ENCODE results near the gene COL13A1.

COL13A1 gene

DNA sequence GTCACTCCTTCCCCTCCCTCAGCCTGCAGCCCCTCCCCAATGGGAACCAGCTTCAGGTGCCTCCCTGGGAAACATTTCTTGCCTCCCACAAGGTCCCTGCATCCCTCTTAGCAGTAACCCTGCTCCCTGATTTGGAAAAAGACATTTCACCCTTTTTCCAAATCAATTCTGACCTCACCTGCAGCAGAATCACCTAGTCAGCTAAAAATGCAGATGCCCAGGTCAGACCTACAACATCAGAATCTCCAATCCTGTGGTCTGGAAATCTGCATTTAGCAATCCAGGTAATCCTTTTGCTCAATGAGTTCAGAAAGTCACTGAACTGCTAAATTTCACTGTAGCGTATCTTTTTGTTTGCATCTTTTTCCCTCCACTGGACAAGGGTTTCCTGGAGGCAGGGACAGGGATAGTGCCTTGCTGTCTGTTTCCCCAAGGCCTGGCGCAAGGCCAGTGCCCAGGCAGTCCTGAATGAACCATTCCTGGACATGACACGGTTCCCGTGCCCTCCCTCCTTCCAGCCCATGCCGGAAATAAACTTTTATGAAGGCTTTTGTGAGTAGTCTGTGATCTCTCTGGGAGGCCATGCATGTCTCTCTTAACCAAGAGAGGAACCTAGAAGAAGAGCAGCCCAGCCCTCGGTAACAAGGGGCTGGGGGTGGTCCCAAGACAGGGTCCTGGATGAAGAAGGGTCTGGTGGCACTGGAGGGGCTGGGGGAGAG, 44.0 kb downstream of the COL13A1 start:
- H3K9me3 Mint-ChIP-seq = no peaks in the 10 kb centered on the region
- H3K36me3 Mint-ChIP-seq (ENCODE audit: insufficient read depth) = no peaks in the 10 kb centered on the region
- H3K4me1 Mint-ChIP-seq = no peaks in the 10 kb centered on the region
- H3K4me3 Mint-ChIP-seq = no peak overlapping the region
- no peak overlapping the region for H3K27ac Mint-ChIP-seq (ENCODE audit: low read depth)
- no peak for ATAC-seq (replicated peaks; ENCODE audit: extremely low read depth, poor library complexity, severe bottlenecking)
- peaks cover 86% of the 10 kb centered on the region for H3K27me3 Mint-ChIP-seq
- no peak for DNase-seq (ENCODE audit: low spot score in 2 of 2)

DNA sequence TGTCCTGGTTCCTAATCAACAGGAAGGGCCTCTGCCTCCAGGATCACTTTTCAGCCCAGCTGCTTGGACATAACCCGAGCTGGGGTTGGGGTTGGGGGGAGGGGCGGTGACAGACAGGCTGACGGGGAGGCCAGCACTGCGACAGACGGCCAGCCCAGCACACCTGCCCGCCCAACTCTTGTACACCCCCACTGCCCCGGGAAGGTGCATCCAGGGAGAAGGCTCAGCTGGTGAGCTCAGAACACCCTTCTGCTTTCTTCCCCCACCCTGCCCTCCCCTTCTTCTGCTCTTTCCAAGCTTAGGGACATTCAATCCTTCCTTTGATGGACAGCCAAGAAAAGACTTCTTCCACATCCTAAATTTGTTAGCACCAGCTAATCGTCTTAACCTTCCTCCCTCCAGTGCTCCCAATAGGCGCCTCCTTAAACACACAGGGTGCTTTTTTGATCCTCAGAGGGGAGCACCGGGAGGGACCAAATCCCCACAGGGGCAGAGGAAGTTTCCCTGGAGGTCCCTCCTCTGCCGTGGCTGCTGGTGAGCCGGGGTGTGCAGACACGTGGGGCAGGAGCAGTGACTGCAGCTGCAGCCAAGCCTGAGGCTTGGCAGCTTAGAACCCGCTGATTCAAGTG, 44.7 kb downstream of the COL13A1 start:
- Mint-ChIP-seq H3K36me3 (ENCODE audit: insufficient read depth) (no peaks in the 10 kb centered on the region), H3K4me3 (no peak overlapping the region), H3K9me3 (no peaks in the 10 kb centered on the region), H3K27ac (ENCODE audit: low read depth) (no peak overlapping the region), H3K27me3 (peaks cover 80% of the 10 kb centered on the region), H3K4me1 (no peaks in the 10 kb centered on the region)
- ATAC-seq (replicated peaks; ENCODE audit: extremely low read depth, poor library complexity, severe bottlenecking) (no peak), DNase-seq (ENCODE audit: low spot score in 2 of 2) (no peak)

DNA sequence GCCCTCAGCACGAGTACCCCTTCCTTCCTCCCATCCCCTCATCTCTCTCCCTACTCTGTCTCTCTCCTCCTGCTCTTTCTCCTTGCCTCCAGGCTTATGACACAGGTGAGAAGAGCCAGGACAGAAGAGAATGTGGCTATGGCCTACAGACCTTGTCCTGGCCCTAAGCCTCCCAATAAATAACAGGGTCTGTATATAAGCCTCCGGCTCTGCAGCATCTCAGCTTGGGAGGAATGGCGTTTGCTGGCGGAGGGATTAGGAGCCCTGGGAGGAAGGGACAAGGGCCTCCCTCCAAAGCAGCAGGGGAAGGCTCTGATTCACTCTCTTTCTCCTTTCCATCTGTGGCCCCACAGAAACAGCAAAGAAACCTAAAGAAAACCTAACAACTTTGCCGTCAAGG, 45.8 kb downstream of the COL13A1 start:
- DNase-seq (ENCODE audit: low spot score in 2 of 2) = no peak
- Mint-ChIP-seq H3K27ac (ENCODE audit: low read depth) (no peak overlapping the region), H3K27me3 (peaks cover 80% of the 10 kb centered on the region), H3K9me3 (no peaks in the 10 kb centered on the region), H3K4me3 (no peak overlapping the region), H3K36me3 (ENCODE audit: insufficient read depth) (no peaks in the 10 kb centered on the region), H3K4me1 (no peaks in the 10 kb centered on the region)
- no peak for ATAC-seq (replicated peaks; ENCODE audit: extremely low read depth, poor library complexity, severe bottlenecking)

DNA sequence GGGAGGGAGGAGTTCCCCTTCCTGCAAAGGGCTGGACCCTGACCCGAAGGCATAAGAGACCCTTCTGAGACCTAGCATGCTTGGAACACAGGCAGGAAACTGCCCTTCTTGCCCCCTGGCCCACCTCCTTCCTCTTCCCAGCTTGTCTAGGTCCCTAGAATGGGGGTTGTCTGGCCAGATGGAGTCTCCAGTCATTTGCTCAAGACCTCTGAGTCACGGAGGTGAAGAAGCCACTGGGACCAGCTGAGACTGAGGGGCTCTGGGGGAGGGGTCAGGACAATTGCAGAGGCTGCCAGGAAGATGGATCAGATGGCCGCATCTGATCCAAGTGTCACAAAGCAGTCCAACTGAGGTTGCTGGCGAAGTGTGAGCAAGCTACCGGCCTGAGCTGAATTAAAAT, 46.2 kb downstream of the COL13A1 start:
- ATAC-seq (replicated peaks; ENCODE audit: extremely low read depth, poor library complexity, severe bottlenecking) (no peak), DNase-seq (ENCODE audit: low spot score in 2 of 2) (no peak)
- no peak overlapping the region for H3K4me3 Mint-ChIP-seq
- H3K27ac Mint-ChIP-seq (ENCODE audit: low read depth) = no peak overlapping the region
- no peaks in the 10 kb centered on the region for H3K9me3 Mint-ChIP-seq
- H3K36me3 Mint-ChIP-seq (ENCODE audit: insufficient read depth) = no peaks in the 10 kb centered on the region
- peaks cover 81% of the 10 kb centered on the region for H3K27me3 Mint-ChIP-seq
- H3K4me1 Mint-ChIP-seq = no peaks in the 10 kb centered on the region

DNA sequence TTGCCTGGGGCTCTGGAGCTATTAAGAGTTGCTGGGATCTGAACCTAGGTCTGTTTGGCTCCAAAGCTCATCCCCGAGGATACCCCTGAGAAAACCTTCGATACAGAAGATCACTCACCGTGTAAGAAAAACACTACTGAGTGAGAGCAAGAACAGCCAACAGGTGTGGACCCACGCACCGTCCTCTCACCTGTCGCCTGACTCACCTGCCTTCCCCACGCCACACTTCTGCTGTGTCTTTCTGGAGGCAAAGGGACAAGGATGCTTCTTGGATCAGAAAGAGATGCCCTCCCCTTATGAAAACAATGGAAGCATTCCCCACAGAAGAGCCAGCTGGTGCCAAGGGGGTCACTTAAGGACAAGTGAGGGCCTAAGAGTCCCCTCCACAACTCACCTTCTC, 46.7 kb downstream of the COL13A1 start:
- no peak overlapping the region for H3K4me3 Mint-ChIP-seq
- H3K9me3 Mint-ChIP-seq = no peaks in the 10 kb centered on the region
- no peak overlapping the region for H3K27ac Mint-ChIP-seq (ENCODE audit: low read depth)
- no peaks in the 10 kb centered on the region for H3K4me1 Mint-ChIP-seq
- ATAC-seq (replicated peaks; ENCODE audit: extremely low read depth, poor library complexity, severe bottlenecking) = no peak
- no peak for DNase-seq (ENCODE audit: low spot score in 2 of 2)
- H3K36me3 Mint-ChIP-seq (ENCODE audit: insufficient read depth) = no peaks in the 10 kb centered on the region
- peaks cover 80% of the 10 kb centered on the region for H3K27me3 Mint-ChIP-seq

DNA sequence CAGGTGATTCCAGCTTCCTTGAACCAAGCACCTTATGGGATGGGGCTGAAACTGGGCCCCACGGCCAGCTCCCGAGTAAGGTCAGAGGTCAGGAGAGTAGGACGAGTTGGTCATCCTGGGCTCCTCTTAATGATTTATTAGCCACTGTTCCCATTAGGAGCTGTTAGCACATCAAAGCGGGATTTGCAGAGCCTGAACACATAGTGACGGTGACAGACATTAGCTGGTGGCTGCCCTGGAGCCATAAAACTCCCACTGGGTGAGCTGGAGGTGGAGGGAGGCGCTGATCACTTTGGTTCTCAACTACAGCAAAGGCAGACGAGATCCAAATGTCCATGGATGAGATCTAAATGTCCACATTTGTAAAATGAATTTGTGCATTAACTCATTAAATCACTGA, 48.1 kb downstream of the COL13A1 start:
- no peaks in the 10 kb centered on the region for H3K4me1 Mint-ChIP-seq
- no peaks in the 10 kb centered on the region for H3K36me3 Mint-ChIP-seq (ENCODE audit: insufficient read depth)
- DNase-seq (ENCODE audit: low spot score in 2 of 2) = no peak
- H3K27ac Mint-ChIP-seq (ENCODE audit: low read depth) = no peak overlapping the region
- H3K27me3 Mint-ChIP-seq = peaks cover 79% of the 10 kb centered on the region
- no peak overlapping the region for H3K4me3 Mint-ChIP-seq
- ATAC-seq (replicated peaks; ENCODE audit: extremely low read depth, poor library complexity, severe bottlenecking) = no peak
- no peaks in the 10 kb centered on the region for H3K9me3 Mint-ChIP-seq

DNA sequence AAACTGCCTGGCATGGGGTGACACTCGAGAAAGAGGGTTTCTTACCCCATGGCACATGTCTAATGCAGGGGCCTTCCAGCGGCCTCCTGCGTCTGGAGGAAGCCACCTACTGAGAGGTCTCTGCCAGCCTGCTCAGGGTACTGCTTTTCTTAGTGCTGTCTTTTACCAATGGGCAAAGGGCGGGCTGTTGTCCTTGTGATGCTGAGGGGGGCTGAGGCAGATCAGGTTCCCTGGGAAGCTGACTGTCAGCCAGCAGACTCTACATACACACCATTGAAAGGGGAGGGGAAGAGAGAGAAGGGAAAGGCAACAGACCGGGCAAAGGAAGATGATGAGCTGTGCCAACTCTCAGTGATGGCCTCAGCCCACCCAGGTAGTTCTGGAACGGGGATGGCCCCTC, 48.7 kb downstream of the COL13A1 start:
- no peaks in the 10 kb centered on the region for H3K36me3 Mint-ChIP-seq (ENCODE audit: insufficient read depth)
- H3K4me3 Mint-ChIP-seq = no peak overlapping the region
- no peak for DNase-seq (ENCODE audit: low spot score in 2 of 2)
- H3K9me3 Mint-ChIP-seq = no peaks in the 10 kb centered on the region
- H3K4me1 Mint-ChIP-seq = no peaks in the 10 kb centered on the region
- peaks cover 75% of the 10 kb centered on the region for H3K27me3 Mint-ChIP-seq
- H3K27ac Mint-ChIP-seq (ENCODE audit: low read depth) = no peak overlapping the region
- ATAC-seq (replicated peaks; ENCODE audit: extremely low read depth, poor library complexity, severe bottlenecking) = no peak

DNA sequence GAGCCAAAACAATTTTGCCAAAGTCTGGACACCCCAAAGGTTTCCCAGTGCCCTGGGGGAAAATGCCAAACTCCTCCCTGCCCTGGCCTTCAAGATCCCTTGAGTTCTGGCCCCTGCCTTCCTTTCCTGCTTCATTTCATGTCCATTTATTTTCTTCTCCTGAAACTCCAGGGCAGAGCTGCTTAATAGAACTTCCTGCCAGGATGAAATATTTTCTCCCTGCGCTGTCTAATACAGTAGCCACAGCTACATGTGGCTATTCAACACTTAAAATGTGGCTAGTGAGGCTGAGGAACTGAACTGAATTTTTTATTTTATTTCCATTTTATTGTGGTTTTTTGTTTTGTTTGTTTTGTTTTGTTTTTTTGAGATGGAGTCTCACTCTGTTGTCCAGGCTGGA, 49.6 kb downstream of the COL13A1 start:
- no peak overlapping the region for H3K4me3 Mint-ChIP-seq
- no peaks in the 10 kb centered on the region for H3K36me3 Mint-ChIP-seq (ENCODE audit: insufficient read depth)
- H3K9me3 Mint-ChIP-seq = no peaks in the 10 kb centered on the region
- H3K27ac Mint-ChIP-seq (ENCODE audit: low read depth) = no peak overlapping the region
- no peaks in the 10 kb centered on the region for H3K4me1 Mint-ChIP-seq
- DNase-seq (ENCODE audit: low spot score in 2 of 2) = no peak
- no peak for ATAC-seq (replicated peaks; ENCODE audit: extremely low read depth, poor library complexity, severe bottlenecking)
- H3K27me3 Mint-ChIP-seq = peaks cover 71% of the 10 kb centered on the region

DNA sequence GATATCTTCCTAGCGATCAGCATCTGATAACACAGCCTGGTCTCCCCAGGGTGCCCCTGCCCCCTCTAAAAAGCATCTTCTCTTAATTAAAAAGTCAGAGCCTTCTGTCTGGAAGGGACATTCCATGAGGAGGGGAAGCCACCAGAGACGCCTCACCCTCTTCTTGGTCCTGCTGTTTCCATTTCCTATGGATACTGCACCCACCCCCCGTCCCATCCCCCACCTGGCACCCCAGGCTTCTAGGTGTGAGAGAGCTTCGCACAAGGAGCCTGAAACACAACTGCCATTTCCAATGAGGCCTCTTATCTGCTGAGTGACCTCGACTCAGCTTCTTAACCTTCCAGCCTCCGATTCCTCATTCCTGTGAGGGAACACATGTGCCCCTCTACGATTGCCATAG, 51.4 kb downstream of the COL13A1 start:
- no peak overlapping the region for H3K4me3 Mint-ChIP-seq
- H3K27ac Mint-ChIP-seq (ENCODE audit: low read depth) = no peak overlapping the region
- no peaks in the 10 kb centered on the region for H3K9me3 Mint-ChIP-seq
- ATAC-seq (replicated peaks; ENCODE audit: extremely low read depth, poor library complexity, severe bottlenecking) (no peak), DNase-seq (ENCODE audit: low spot score in 2 of 2) (no peak)
- no peaks in the 10 kb centered on the region for H3K4me1 Mint-ChIP-seq
- no peaks in the 10 kb centered on the region for H3K36me3 Mint-ChIP-seq (ENCODE audit: insufficient read depth)
- peaks cover 62% of the 10 kb centered on the region for H3K27me3 Mint-ChIP-seq

DNA sequence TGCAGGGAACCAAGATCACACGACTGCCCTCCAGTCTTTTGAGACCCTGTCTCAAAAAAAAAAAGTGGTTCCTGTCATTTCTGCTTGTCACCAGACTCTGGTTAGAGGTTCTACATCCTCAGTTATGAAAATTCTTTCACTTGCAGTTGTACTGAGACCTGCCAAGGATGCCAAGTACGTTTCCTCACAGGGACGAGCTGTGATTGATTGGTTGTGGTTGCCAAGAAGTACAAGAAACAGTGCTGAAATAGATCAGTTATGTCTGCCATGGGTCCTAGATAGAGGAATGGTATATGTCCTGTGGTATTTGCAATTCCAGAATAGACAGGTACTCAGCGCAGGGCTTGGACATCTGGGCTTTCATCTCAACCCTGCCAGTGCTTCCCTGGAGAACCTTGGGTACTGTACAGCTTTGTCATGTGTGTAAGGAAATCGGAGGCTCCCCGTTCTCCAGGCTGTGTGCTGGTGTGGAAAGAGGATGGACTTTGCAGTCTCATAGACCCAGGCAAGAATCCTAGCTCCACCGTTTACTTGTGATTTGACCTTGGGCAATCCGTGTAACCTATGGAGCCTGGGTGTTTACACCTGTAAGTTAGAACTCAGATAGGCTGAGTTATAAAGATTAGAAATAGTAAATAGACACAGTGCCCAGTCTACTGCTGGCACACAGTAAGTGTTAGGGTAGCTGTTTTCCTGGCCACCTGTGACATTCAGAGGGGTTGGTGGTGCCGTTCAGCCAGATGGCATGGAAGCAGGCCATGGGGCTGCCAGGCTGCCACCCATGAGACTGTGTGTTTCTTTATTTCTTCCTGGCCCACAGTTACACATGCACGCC, 53.0 kb downstream of the COL13A1 start:
- no peaks in the 10 kb centered on the region for H3K4me1 Mint-ChIP-seq
- H3K4me3 Mint-ChIP-seq = no peak overlapping the region
- no peak overlapping the region for H3K27ac Mint-ChIP-seq (ENCODE audit: low read depth)
- H3K9me3 Mint-ChIP-seq = no peaks in the 10 kb centered on the region
- no peaks in the 10 kb centered on the region for H3K36me3 Mint-ChIP-seq (ENCODE audit: insufficient read depth)
- ATAC-seq (replicated peaks; ENCODE audit: extremely low read depth, poor library complexity, severe bottlenecking) (no peak), DNase-seq (ENCODE audit: low spot score in 2 of 2) (no peak)
- peaks cover 45% of the 10 kb centered on the region for H3K27me3 Mint-ChIP-seq

DNA sequence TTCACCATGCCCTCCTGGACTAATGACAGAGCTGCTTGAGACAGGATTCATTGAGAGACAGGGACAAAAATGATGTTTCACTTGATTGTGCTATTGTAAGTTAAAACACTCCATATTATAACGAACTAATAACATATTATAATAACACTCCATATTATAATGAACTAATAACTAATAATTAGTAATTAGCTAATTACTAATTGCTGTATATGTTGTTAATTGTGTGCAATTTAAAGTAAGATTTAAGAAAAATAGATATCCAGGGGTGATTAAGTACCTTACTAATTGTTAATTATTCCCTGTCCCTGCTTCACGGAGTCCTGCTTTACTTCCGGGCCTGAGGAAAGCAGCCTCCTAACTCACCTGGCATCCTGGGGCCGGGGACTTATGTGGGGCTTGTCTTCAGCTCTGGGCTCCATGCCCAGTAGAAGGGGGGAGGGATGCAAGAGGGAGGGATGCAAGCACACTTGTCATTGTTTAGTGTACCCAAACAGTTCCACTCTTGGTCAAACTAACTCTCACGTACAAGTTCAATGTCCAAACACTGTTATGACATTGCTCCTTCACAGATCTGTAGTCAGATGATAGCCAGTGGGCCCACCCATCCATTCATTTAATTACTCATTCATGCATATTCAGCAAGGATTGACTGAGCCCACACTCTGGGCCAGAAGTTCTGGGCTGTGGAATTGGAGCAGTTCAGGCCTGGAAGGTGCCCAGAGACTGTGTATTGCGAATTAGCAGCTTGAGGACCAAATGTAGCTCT, 53.8 kb downstream of the COL13A1 start:
- ATAC-seq (replicated peaks; ENCODE audit: extremely low read depth, poor library complexity, severe bottlenecking) (no peak), DNase-seq (ENCODE audit: low spot score in 2 of 2) (no peak)
- Mint-ChIP-seq H3K4me3 (no peak overlapping the region), H3K36me3 (ENCODE audit: insufficient read depth) (no peaks in the 10 kb centered on the region), H3K9me3 (no peaks in the 10 kb centered on the region), H3K27me3 (peaks cover 40% of the 10 kb centered on the region), H3K4me1 (no peaks in the 10 kb centered on the region), H3K27ac (ENCODE audit: low read depth) (no peak overlapping the region)

DNA sequence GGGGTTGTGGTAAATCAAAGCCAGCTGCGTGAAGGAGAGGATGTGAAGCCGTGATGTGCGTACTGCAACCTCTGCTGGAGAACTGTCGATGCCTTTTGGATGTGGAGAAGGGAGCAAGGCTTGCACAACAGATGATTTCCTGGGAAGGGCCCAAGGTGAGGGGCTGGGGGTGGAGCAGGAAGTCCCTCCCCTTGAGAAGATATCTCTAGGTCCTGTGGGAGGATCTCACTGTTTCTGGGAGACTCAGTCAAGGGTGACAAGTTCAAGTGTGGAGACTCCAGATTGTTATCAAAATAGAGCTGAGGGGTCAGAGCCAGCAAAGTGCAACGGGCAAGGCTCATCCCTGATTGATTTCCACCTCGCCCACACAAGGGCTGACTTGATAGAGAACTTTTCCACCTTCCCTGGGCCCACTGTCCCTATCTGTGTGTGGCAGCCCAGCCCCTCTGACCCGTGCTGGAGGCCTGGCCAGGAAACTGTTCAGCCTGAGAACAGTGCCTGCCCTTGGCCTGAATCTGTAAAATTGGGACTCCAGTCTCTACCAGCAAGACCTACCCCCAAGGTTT, 55.0 kb downstream of the COL13A1 start:
- ATAC-seq (replicated peaks; ENCODE audit: extremely low read depth, poor library complexity, severe bottlenecking) (no peak), DNase-seq (ENCODE audit: low spot score in 2 of 2) (no peak)
- Mint-ChIP-seq H3K4me1 (no peaks in the 10 kb centered on the region), H3K36me3 (ENCODE audit: insufficient read depth) (no peaks in the 10 kb centered on the region), H3K27me3 (peaks cover 51% of the 10 kb centered on the region), H3K9me3 (no peaks in the 10 kb centered on the region), H3K4me3 (no peak overlapping the region), H3K27ac (ENCODE audit: low read depth) (no peak overlapping the region)
